Lung microvascular endothelial cell (primary cell): ENCODE results near the gene ITGAE. TPM values are rescaled to one million over a fixed set of nuclear protein-coding genes. Genes with fewer than 3 reads are reported as not detected.
"Not testable (repeated sequence)": the region's sequence is repeated elsewhere in the genome, so short reads cannot be mapped to it uniquely, and the experiment has no call there.

ENCODE experiments used
- DNase-seq, 2 donors: peaks; one replicate each; pipeline versions ENCODE4 v3.0.0 to v3.0.0-alpha.2; 2010; ENCODE audit warnings: low read depth in 2 of 2
- total RNA-seq: library from RNA; depleted of rRNA; stranded (reverse); fragments of >200 nt; gene quantifications from 2 replicates; pipeline ENCODE4 v1.2.1, GENCODE V29; 2014

The ITGAE gene
- total RNA-seq, result 12.3 and 14.4 TPM in 2 replicates

- peak in 1 of 2 donors; percentile 23 for DNase-seq
Observed at GRCh38 chr17:3800362-3801271, at the start of gene ITGAE. TSS of gene ITGAE (minus strand) at chr17:3801188. CDS start at chr17:3801144, 44 bp downstream.

- DNase-seq, result no peak
Observed at GRCh38 chr17:3848229-3848835, 47.3 kb upstream of the ITGAE start.

GRCh38 chr17:3847165-3847670 lies 46.2 kb upstream of the ITGAE start:
- DNase-seq, result no peak

- DNase-seq, result no peak
Observed at GRCh38 chr17:3846437-3847164, 45.6 kb upstream of the ITGAE start.

GRCh38 chr17:3845621-3846436 lies 44.8 kb upstream of the ITGAE start, which contains the start of gene NCBP3:
TSS of gene NCBP3 (minus strand) at chr17:3846246. CDS start at chr17:3846223, 23 bp downstream.
- peak; percentile 96 to 97 for DNase-seq

- peak; percentile 9 to 22 for DNase-seq
Observed at GRCh38 chr17:3845291-3845620, 44.3 kb upstream of the ITGAE start.

GRCh38 chr17:3844556-3844955 lies 43.6 kb upstream of the ITGAE start:
- not testable (repeated sequence) for DNase-seq

GRCh38 chr17:3843935-3844516 lies 43.0 kb upstream of the ITGAE start:
- DNase-seq, result peak; percentile 51 to 69

- DNase-seq, result no peak
Observed at GRCh38 chr17:3838206-3838605, 37.2 kb upstream of the ITGAE start.

- no peak for DNase-seq
Observed at GRCh38 chr17:3836551-3836950, 35.6 kb upstream of the ITGAE start.

GRCh38 chr17:3835410-3836229 lies 34.6 kb upstream of the ITGAE start:
- DNase-seq, result no peak

- DNase-seq, result no peak
Observed at GRCh38 chr17:3834811-3835210, 33.8 kb upstream of the ITGAE start.

- no peak for DNase-seq
Observed at GRCh38 chr17:3828852-3829232, 27.9 kb upstream of the ITGAE start.

- no peak for DNase-seq
Observed at GRCh38 chr17:3828151-3828851, 27.3 kb upstream of the ITGAE start.

GRCh38 chr17:3827124-3827773 lies 26.3 kb upstream of the ITGAE start:
- peak; percentile 83 to 86 for DNase-seq

- peak in 1 of 2 donors; percentile 16 for DNase-seq
Observed at GRCh38 chr17:3826191-3826590, 25.2 kb upstream of the ITGAE start.

GRCh38 chr17:3821101-3821500 lies 20.1 kb upstream of the ITGAE start:
- no peak for DNase-seq

- peak; percentile 91 to 94 for DNase-seq
Observed at GRCh38 chr17:3818786-3819185, 17.8 kb upstream of the ITGAE start.
